ENCODE data around the gene ABI2.

GRCh38 chr2:203330434-203330833 is 2.2 kb downstream of the ABI2 start:
- TF ChIP-seq PKNOX1 (IDR thresholded peaks at IDR 0.05), result no peak
- TF ChIP-seq TARDBP (IDR thresholded peaks at IDR 0.05), result no peak
- TF ChIP-seq ZNF384 (IDR thresholded peaks at IDR 0.05), result no peak
- TF ChIP-seq SP1 (IDR thresholded peaks at IDR 0.05), result no peak
- no peak for TF ChIP-seq ARNT (IDR thresholded peaks at IDR 0.05)
- no peak for TF ChIP-seq FOXK2 (IDR thresholded peaks at IDR 0.05)
- TF ChIP-seq SUZ12 (IDR thresholded peaks at IDR 0.05), result no peak
- no peak for TF ChIP-seq FOXA1 (IDR thresholded peaks at IDR 0.05)
- no peak for TF ChIP-seq L3MBTL2 (conservative IDR thresholded peaks at IDR 0.05)
- TF ChIP-seq FOXM1 (IDR thresholded peaks at IDR 0.05; ENCODE audit: borderline replicate concordance), result no peak

Data from HEK293T (cell line).